Measurements from ENCODE around the gene SAPCD2. TPM values are rescaled to one million over a fixed set of nuclear protein-coding genes. Genes with fewer than 3 reads are reported as not detected.

Gene SAPCD2
- total RNA-seq, 1 experiment from 2014 or later, result 29.8 TPM

DNA sequence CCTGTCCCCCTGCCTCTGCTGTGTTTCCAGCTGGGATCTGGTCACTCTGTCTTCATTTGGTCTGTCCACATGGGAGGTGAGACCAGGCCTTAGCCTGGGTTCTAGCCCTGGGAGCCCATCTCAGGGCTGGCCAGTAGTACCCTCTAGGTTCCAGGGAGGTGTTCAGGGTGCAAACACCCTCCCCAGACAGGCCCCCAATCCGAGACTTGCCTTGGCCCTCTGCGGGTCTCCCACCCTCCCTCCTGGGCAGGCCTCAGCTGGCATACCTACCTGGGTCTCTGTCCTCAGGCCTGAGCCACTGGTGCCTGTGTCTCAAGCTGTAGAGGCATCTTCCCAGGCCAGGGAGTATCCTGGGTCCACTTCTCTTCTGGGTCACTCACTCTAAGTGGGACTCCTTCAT, 925 bp upstream of the SAPCD2 start:
- Histone ChIP-seq H4K91ac (ENCODE audit: insufficient read length, low read depth, low read length) (no peak overlapping the region), H3K27me3 (ENCODE audit: insufficient read depth, low read length) (no peaks in the 10 kb centered on the region), H3K23me2 (ENCODE audit: insufficient read length, low read depth, low read length, poor library complexity, severe bottlenecking) (no peaks in the 10 kb centered on the region), H2AK5ac (ENCODE audit: insufficient read length, low read length) (no peak overlapping the region), H4K20me1 (ENCODE audit: control insufficient read depth, insufficient read depth, insufficient read length) (peaks cover 4% of the 10 kb centered on the region), H3K18ac (ENCODE audit: insufficient read length, low read depth, low read length) (peak overlapping the region; percentile 32), H3K56ac (ENCODE audit: insufficient read length, low read depth, low read length) (no peak overlapping the region), H2AFZ (ENCODE audit: low read length) (no peak overlapping the region), H2BK5ac (ENCODE audit: insufficient read length, low read length) (no peak overlapping the region), H3K4ac (ENCODE audit: low read depth, low read length) (no peak overlapping the region; the same call in 1 of the 2 replicates), H2BK12ac (ENCODE audit: insufficient read length, low read depth, low read length) (peak overlapping the region; percentile 25), H3K79me2 (ENCODE audit: insufficient read depth, low read length) (no peaks in the 10 kb centered on the region), H4K8ac (replicated peaks; ENCODE audit: insufficient read length, low read depth, low read length) (no peak overlapping the region), H4K5ac (ENCODE audit: insufficient read length, low read depth, low read length) (no peak overlapping the region), H3K27ac (ENCODE audit: insufficient read length, low read depth, low read length) (no peak overlapping the region), H3T11ph (ENCODE audit: low read length) (no peak overlapping the region), H3K9ac (ENCODE audit: extremely low read depth, insufficient read length, low read length) (peak overlapping the region; percentile 16), H3K9me3 (ENCODE audit: control insufficient read depth, low read depth, low read length) (no peaks in the 10 kb centered on the region), H2BK20ac (ENCODE audit: low read depth, low read length, poor library complexity, severe bottlenecking) (no peak overlapping the region), H3K23ac (ENCODE audit: insufficient read length, low read depth, low read length) (no peak overlapping the region), H2BK15ac (ENCODE audit: low read depth, low read length) (no peak overlapping the region), H3K79me1 (ENCODE audit: insufficient read depth, low read depth, low read length, poor library complexity, severe bottlenecking) (no peaks in the 10 kb centered on the region), H3K4me2 (ENCODE audit: insufficient read depth, insufficient read length, low read length) (peak overlapping the region; percentile 20), H3K14ac (ENCODE audit: insufficient read depth, low read length) (peak overlapping the region; percentile 64; the same call in 1 of the 2 replicates), H2BK120ac (ENCODE audit: low read depth, low read length, poor library complexity, severe bottlenecking) (no peak overlapping the region), H3K4me1 (ENCODE audit: insufficient read depth, low read length) (peaks cover 7% of the 10 kb centered on the region; the same call in 1 of the 2 replicates)
- Mint-ChIP-seq H3K4me1 (peaks cover 25 to 34% of the 10 kb centered on the region in 2 experiments), H3K9me3 (no peaks in the 10 kb centered on the region; a peak in 1 of 5 replicates), H3K36me3 (ENCODE audit: insufficient read depth in 1 of 3, low read depth in 3 of 3) (no peaks in the 10 kb centered on the region; a peak in 2 of 7 replicates), H3K27me3 (ENCODE audit: low read depth) (peaks cover 13% of the 10 kb centered on the region), H3K4me3 (peak overlapping the region; percentile 55 to 75), H3K27ac (peak overlapping the region in 2 of 3 experiments; percentile 8 to 75; a peak in 1 of 7 replicates)
- TF ChIP-seq, protein P1, sequence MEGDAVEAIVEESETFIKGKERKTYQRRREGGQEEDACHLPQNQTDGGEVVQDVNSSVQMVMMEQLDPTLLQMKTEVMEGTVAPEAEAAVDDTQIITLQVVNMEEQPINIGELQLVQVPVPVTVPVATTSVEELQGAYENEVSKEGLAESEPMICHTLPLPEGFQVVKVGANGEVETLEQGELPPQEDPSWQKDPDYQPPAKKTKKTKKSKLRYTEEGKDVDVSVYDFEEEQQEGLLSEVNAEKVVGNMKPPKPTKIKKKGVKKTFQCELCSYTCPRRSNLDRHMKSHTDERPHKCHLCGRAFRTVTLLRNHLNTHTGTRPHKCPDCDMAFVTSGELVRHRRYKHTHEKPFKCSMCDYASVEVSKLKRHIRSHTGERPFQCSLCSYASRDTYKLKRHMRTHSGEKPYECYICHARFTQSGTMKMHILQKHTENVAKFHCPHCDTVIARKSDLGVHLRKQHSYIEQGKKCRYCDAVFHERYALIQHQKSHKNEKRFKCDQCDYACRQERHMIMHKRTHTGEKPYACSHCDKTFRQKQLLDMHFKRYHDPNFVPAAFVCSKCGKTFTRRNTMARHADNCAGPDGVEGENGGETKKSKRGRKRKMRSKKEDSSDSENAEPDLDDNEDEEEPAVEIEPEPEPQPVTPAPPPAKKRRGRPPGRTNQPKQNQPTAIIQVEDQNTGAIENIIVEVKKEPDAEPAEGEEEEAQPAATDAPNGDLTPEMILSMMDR (conservative IDR thresholded peaks at IDR 0.05), result no peak
- no CpG with 5 or more reads among the region's 2 CpGs for WGBS (ENCODE audit: extremely low coverage, insufficient read length, low lambda C conversion rate)
- DNase-seq, result no peak

All from H9 (cell line).